Prostate gland (tissue), 2 donors: Measurements from ENCODE around the gene SPON1.

Source experiments
- POLR2A ChIP-seq: fragments of 450-650 bp; IDR thresholded peaks from one replicate; pipeline ENCODE4 v1.6.1; 2016; ENCODE audit warnings: antibody characterized with exemption, mild to moderate bottlenecking
- TF ChIP-seq, protein P1 (sequence below), 4 experiments: fragments of 200-600 bp in 2 of 4; fragments of 450-650 bp in 2 of 4; sonication (generic) in 2 of 4; IDR thresholded peaks; 1 replicate in 3 of 4; 2 replicates in 1 of 4; pipeline ENCODE4 v1.5.1; 2016 to 2019; ENCODE audit warnings: antibody characterized with exemption in 4 of 4, mild to moderate bottlenecking in 2 of 4, moderate library complexity in 2 of 4

- TF ChIP-seq, protein P1, sequence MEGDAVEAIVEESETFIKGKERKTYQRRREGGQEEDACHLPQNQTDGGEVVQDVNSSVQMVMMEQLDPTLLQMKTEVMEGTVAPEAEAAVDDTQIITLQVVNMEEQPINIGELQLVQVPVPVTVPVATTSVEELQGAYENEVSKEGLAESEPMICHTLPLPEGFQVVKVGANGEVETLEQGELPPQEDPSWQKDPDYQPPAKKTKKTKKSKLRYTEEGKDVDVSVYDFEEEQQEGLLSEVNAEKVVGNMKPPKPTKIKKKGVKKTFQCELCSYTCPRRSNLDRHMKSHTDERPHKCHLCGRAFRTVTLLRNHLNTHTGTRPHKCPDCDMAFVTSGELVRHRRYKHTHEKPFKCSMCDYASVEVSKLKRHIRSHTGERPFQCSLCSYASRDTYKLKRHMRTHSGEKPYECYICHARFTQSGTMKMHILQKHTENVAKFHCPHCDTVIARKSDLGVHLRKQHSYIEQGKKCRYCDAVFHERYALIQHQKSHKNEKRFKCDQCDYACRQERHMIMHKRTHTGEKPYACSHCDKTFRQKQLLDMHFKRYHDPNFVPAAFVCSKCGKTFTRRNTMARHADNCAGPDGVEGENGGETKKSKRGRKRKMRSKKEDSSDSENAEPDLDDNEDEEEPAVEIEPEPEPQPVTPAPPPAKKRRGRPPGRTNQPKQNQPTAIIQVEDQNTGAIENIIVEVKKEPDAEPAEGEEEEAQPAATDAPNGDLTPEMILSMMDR (IDR thresholded peaks at IDR 0.05): no peak
- no peak for TF ChIP-seq POLR2A
Measured at GRCh38 chr11:14230407-14230806, 267.9 kb downstream of the SPON1 start.
